GM19025 (cell line): ENCODE measurements around the gene PRRT3.
"Not testable (repeated sequence)": the region's sequence is repeated elsewhere in the genome, so short reads cannot be mapped to it uniquely, and the experiment has no call there.

Experiments used
- ATAC-seq: cut with Tn5 transposase; IDR thresholded peaks from one replicate; pipeline ENCODE4 v1.9.1; 2021; ENCODE audit warnings: mild to moderate bottlenecking, low read depth, moderate library complexity; ENCODE audit not compliant: unreplicated experiment

The PRRT3 gene

DNA sequence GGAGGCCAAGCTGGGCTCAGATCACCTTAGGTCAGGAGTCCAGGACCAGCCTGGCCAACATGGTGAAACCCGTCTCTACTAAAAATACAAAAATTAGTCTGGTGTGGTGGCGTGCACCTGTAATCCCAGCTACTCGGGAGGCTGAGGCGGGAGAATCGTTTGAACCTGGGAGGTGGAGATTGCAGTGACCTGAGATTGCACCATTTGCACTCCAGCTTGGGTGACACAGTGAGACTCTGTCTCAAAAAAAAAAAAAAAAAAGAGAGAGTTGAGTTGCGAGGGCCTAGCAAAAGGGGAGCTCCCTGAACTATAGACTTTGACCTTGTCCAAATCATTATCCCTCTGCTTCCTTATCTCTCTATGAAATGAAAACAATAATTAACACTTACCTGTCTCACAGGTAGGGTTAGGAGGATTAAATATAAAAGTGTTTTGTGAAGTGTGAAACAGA, 51.2 kb downstream of the PRRT3 start:
- ATAC-seq = not testable (repeated sequence)

GRCh38 chr3:9899289-9899791, 52.9 kb downstream of the PRRT3 start:
- ATAC-seq = no peak

DNA sequence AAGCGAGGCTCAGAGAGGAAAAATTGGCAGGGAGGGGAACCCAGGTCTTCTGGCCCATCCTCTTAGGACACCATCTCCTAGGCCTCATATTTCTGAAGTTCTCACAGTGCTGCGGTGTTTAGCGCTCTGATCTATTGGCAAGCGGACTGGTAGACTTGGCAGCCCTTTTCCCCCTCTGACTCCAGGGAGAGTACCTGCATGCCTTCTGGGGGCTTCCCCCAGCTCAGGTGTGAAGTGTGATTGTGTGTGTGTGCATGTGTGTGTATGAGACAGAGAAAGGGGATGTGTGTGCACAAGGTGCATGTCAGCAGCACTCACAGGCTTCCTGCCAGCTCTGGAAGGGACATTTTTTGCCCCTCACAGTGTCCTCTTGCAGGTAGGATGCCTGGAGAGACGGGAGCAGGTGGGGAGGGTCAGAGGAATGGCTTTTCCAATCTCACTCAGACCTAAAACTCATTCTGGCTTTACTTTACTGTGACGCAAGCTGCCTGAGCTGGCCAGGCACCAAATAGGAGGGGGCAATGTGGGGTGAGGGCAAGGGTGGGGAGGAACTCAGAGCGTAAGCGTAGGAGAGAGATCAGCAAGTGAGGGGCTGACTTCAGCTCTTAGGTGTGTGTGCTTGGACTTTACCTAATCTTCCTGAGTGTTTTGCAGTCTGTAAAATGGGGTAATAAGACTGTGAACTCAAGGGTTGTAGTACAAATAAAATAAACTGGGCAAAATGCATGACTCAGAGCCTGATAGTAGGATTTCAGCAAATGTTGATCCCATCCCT, 53.6 kb downstream of the PRRT3 start:
- ATAC-seq = no peak

DNA sequence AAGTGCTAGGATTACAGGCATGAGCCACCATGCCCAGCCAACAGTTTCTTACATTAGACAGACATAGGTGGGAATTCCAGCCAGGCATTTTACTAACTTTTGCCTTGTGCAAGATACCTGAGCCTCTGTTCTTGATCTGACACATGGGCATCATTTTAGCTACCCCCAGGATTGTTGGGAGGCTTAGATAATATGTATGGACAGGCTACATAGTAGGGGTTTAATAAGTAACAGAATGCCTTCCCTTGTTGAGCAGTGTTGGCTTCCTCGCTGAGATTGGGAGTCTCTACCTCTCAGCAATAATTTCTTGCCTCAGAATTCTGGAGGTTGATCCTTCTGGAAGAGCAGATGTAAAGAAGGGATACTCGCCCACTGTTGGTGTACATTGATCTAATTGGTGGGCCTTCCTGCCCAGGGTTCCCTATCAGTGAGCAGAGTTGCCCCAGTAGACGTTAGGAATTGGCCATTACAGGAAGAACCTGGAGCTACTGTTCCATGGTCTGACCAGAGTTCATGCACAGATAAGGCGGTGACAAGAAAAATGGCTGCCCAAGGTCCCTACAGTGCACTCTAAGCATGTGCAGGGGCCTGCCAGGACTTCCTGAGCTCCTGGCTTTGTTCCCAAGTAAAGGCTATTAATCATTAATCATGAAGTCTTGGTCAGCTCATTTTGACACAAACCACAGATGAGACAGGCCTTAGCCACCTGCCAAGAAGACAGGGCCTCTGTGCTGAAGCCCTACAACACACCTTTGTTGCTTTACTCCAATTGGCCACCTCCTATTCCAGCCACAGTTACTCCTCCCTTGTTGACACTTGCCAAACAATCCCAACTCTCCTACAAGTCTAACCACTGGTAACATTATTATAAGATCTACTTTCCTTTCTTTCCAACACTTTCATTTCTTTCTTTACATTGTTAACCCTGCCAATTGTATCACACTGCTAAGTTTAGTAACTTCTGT, 54.5 kb downstream of the PRRT3 start:
- ATAC-seq = no peak

- not testable (repeated sequence) for ATAC-seq
These were observed 55.3 kb downstream of the PRRT3 start for GRCh38 chr3:9896755-9897407.

DNA sequence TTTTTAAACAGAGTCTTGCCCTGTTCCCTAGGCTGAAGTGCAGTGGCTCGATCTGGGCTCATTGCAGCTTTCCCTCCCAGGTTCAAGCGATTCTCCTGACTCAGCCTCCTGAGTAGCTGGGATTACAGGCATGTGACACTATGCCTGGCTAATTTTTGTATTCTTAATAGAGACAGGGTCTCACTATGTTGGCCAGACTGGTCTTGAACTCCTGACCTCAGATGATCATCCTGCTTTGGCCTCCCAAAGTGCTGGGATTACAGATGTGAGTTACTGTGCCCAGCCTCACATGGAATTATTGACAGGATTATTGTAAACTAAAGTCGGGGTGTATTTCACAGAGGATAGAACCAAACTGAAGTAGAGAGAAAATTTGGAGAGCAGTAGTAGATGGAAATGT, 56.5 kb downstream of the PRRT3 start:
- ATAC-seq = not testable (repeated sequence)
